HG03066 (cell line): Measurements from ENCODE around the gene GRAP2.
A peak's percentile ranks its signal among the peaks of the same experiment; 100 is the strongest.
"Not testable (repeated sequence)": the region's sequence is repeated elsewhere in the genome, so short reads cannot be mapped to it uniquely, and the experiment has no call there.

Experiments used
- ATAC-seq: cut with Tn5 transposase; IDR thresholded peaks from one replicate; pipeline ENCODE4 v1.9.1; 2021; ENCODE audit warnings: low read depth; ENCODE audit not compliant: unreplicated experiment

Gene GRAP2

DNA sequence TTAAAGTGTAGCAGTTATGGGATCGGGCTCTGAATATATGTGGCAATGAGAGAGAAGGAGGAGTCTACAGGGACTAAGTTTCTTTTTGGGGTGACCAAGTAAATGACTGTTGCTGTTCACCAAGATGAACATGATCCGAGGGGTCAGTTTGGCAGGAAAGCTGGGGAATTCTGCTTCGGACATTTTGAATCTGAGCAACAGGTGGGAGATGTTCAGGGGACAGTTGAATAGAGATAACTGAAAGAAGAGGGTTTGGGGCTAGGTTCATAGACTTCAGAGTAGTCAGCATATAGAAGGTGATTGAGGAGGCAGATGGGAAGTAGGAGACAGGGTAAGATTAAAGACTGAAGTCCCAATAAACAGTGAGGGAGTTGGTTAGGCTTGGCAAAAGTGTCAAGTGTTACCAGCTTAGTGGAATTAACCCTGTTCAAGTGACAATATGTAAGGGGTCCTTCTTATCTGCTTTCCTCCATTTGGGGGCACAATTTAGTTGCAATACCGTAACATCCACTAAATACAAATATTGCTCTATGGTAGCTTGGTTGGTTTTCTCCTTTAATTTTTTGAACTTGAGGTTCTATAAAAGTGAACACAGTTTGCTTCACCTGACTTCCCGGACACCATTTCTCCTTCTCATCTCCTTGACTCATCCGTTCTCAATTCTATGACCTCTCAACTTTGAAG lies 4.4 kb upstream of the GRAP2 start:
- no peak for ATAC-seq

- ATAC-seq: no peak
These were observed 3.0 kb upstream of the GRAP2 start for GRCh38 chr22:39897841-39898240.

GRCh38 chr22:39898997-39899396 lies 1.9 kb upstream of the GRAP2 start:
- ATAC-seq: peak; percentile 71

- no peak for ATAC-seq
These were observed 772 bp downstream of the GRAP2 start for GRCh38 chr22:39901565-39902146.

DNA sequence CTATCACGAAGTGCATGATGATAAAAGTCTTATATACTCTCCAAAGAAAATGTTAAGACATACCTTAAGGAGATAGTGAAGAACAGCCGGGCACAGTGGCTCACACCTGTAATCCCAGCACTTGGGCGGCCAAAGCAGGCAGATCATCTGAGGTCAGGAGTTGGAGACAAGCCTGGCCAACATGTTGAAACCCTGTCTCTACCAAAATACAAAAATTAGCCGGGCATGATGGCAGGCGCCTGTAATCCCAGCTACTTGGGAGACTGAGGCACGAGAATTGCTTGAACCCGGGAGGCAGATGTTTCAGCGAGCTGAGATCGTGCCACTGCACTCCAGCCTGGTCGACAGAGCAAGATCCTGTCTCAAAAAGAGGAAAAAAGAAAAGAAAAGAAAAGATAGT lies 3.1 kb downstream of the GRAP2 start:
- not testable (repeated sequence) for ATAC-seq

GRCh38 chr22:39904862-39905261 lies 4.0 kb downstream of the GRAP2 start:
- ATAC-seq: no peak

DNA sequence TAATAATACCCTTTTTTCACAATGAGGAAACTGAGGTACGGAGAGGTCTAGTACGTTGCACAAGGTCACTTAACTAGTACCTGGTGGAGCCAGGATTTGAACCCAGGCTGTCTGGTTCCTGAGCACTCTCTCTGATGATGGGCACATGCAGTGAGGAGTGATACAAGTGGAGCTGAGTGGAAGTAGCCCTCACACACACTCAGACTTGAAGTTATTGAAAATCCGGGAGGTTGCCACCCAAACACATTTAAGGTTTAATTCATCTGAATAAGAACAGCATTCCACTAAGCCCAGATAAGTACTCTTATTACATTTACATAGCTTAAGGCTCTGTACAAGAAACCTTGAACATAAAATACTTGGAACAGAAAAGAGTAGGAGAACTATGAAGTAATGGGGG lies 4.8 kb downstream of the GRAP2 start:
- no peak for ATAC-seq

DNA sequence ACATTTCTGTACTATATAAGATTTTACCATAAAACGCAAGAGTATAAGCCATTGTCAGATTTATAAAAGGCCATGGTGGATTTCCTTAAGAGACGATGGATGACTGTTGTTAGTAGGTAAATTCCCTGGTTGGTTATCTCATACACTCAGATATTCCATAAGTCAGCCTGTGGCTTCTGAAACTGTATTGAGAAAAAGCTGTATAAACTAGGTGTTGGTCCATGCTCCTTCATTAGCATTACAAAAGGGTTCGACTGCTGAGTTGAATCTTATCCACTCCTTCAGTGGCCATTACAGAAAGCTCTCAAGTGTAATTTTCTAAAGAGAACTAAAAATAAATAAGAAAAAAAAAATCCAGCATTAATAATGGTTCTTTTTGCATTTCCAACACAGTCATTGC lies 5.3 kb downstream of the GRAP2 start:
- ATAC-seq: no peak

- ATAC-seq: no peak
These were observed 6.2 kb downstream of the GRAP2 start for GRCh38 chr22:39907047-39907446.

DNA sequence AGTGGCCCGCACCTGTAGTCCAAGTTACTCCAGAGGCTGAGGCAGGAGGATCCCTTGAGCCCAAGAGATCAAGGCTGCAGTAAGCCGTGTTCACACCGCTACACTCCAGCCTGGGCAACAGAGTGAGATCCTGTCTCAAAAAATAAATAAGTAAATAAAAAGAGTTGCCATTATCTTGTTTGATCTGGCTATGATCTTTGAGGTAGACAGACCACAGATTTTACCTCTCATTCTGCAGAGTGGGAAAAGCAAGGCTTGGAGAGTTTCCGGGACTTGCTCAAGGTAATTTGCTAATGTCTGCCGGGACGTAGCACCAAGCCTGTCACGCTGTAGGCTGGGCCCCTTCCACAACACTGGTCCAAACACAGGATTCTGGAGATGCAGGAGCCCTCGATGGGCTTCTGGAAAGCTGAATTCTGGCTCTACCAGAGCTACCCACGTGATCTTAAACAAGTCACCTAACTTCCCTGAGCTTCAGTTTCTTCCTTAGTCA lies 6.8 kb downstream of the GRAP2 start:
- no peak for ATAC-seq

DNA sequence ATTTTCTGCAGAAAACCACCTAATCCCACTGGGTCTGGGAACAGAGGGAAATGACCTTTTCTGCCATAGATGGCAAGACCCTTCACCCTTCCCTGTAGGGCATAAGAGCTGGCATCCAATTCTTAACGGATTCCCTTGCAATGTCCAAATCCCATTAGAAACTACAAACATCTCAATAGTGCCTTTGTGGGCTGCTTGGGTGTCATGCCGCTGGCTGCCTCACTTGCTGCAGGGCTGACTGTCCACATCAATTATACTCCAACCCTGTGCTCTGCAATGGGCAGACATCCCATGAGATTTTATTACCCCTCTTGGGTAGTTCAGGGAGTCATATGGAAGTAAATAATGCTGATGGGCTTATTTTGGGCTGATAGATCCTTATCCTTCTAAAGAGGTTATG lies 7.3 kb downstream of the GRAP2 start:
- no peak for ATAC-seq

DNA sequence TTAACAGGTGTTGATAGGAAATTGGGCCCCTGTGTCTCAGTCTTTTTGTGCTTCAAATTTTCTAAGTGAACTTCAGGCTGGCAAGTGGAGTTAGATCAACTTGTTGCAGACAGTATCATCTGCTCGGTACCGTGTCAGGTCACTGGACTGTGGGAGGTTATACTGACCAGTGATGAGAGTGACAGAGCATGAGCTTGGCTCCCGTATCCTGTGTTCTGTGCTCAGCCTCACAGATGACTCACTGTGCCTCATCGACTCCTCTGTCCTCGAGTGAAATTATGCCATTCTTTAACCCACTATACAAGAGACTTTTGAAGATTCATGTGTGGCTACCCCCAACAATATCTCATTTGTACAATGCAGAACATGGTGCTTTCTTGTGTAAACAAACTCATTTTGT lies 7.9 kb downstream of the GRAP2 start:
- no peak for ATAC-seq

DNA sequence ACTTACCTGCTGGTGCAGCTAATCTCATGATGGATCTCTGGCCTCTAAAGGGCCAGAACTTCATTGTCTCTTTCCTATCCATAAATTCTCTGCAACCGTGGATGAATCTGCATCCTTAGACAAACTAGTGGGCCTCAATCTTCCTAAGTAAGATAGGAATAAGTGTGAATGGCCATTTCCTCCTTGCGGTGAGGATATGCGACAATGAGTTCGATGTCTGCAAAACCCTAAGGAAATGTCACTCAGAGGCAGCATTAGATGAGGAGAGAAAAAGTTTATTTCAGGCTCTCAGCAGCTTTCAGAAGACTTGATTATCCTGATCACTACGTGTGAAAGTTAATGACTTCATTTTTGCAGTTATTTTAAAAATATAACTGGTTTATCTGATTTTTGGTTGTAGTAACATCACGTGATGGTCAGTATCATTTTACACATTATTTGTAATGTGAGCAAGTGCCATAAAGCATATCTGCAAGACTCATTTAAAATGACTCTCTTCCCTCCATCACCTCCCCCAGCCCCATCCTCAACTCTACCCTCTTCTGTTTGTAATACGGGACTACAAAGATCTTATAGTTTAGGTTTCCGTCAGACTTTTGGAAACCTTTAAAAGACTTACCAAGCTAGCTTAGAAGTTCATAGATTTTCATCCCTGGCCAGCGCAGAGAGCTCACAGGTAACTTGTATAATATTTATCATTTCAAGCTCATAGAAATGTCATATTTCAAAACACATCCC lies 10.2 kb downstream of the GRAP2 start:
- ATAC-seq: no peak

- ATAC-seq: no peak
These were observed 12.4 kb downstream of the GRAP2 start for GRCh38 chr22:39913321-39913720.

DNA sequence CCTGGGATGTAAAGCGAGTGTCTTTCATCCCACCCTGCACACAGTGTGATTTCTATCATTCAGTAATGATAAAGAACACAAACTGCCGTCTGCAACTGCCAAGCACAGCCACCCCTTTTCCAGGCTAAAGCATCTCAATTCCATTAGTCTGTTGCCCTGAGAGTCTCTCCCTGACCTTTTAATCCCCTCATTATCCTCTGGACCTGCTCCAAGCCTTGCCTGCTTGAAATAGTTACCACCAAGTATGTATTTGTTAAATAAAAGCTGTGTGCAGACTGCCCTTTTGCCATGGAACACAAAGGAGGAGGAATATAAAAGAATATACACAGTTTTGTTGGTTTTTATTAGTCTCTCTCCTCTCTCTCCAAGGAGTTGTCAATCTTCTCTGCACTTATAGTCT lies 13.0 kb downstream of the GRAP2 start:
- no peak for ATAC-seq

DNA sequence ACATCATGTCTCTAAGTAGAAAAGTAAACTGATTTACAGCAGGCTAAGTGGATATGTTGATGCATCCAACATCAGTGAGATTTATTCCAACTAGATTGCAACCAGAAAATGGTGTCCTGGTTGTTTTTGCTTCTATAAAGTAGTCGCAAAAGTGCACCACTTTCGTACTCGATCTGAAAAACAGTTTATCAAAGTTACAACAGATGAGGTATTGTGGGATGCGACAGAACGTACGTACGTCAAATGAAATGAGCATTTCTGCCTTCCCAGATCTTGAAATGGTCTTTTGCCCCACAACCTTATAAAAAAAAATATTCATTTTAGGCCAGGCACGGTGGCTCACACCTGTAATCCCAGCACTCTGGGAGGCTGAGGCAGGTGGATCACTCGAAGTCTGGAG lies 13.7 kb downstream of the GRAP2 start:
- ATAC-seq: no peak

DNA sequence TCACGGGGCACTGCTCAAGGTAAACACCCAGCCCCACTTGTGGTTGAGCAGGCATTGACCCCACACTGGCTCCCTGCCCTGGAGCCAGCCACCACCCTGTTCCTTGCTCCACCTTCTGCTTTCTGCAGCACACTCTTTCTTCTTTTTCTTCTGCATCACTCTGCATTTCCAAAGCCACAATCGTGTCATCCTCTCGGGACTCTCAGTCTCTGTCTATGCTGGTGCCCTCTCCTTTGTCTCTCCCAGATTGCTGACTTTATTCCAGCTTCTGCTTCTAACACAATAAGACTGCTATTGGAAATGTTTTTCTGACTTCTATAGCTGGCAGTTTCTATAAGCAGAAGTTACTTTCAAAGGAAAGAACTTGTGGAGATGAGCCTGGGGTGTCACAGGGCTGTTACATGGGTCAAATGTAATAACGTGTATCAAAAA lies 14.4 kb downstream of the GRAP2 start:
- ATAC-seq: no peak

DNA sequence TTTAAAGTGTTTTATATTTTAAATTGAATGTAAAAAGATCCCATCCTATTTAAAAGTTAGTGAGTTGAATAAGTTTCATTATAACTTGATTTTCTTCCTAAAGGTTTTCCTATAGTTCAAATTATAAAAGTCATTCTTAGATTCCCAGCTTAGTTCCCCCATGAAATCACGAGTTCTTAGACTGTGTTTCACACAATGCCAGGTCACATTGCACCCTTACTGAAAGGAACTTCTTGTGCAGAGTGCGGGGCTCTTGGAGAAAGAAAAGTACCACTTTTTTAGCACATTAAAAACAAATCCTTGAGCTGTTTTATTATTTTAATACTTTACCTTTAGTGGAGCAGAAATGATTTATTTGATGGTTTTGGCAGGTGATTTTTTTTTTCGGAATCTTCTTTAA lies 15.6 kb downstream of the GRAP2 start:
- ATAC-seq: no peak

- ATAC-seq: no peak
These were observed 16.3 kb downstream of the GRAP2 start for GRCh38 chr22:39917197-39917643.

DNA sequence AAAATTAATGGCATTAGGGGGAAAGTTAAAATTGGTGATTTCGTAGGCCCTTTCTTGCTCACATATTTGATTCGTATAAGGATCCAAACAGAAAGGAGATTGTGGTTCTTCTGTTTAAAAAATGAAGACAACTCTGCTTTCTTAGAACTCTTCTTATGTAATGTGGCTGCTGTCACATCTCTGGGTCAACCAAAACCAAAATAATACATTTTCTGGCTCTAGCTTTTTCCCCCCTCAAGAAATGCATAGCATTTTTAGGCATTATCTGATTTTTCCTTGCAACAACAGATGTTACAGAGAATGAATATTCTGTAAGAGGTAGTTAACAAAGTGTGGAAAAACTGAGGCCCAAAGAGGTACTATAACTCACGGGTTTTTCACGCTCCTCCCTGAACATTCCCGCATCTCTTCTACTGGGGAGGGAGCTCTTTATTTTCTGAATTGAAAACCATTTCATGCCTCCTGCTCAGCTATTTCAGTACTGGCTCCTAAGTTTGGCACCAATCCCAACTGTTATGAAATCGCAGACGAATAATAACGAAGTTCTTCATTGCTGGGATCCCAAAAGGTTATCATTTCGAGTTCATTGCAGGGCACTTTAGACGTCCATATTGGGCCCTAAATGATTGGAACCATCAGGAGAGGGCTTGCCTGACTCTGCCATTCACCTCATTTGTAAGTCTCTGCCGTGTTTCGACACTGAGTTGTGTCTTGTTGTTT lies 17.1 kb downstream of the GRAP2 start:
- no peak for ATAC-seq

DNA sequence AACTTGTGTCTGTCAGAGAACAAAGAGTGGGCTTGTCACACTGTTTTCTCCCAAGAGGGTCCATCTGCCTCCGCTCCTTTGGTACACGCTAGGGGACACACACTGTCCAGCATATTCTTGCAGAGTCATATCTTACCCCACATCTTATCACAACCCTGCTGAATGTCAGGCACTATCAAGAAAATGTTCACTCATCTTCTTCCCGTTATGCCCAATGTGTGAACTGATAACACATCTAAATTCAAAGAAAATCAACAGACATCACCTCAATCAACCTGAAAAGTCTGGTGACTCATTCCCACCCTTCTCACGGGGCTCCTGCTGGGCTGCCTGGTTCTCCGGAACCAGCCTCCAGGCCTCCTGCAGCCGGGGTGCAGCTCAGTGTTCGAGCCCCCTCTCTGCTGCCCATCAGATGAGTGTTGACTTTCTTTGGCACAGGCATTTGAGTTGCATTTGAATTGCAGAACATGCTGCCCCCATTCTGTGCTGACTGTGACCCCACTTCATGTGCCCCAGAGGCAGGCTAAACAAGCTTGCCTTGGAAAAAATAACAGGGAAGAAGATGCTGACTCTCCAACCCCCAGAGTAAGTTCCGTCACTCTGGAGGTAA lies 19.4 kb downstream of the GRAP2 start:
- ATAC-seq: no peak
